GM23338 (cell line): ENCODE data around the gene MRPS7. TPM values are rescaled to one million over a fixed set of nuclear protein-coding genes. Genes with fewer than 3 reads are reported as not detected.

Experiments used
- ATAC-seq: fragments of 200-7000 bp; cut with Tn5 transposase; 3 replicates; pipeline ENCODE4 v1.9.1; 2020
- DNase-seq: peaks from one replicate; pipeline ENCODE4 v3.0.0-alpha.2; 2015; ENCODE audit warnings: low spot score
- H2AFZ ChIP-seq: fragments of 200-600 bp; sonication (generic); 2 replicates; pipeline ENCODE4 v1.8.0; 2016; ENCODE audit warnings: antibody characterized with exemption, mild to moderate bottlenecking, moderate library complexity
- H3F3A ChIP-seq: fragments of 200-600 bp; sonication (generic); replicated peaks from 2 replicates; pipeline ENCODE4 v1.8.0; 2017; ENCODE audit warnings: antibody characterized with exemption, mixed run types, low read depth
- H3K27ac ChIP-seq: fragments of 200-600 bp; sonication (generic); 2 replicates; pipeline ENCODE4 v1.6.1; 2016; ENCODE audit warnings: low read depth
- H3K27me3 ChIP-seq: fragments of 200-600 bp; sonication (generic); 2 replicates; pipeline ENCODE4 v1.8.0; 2016; ENCODE audit warnings: mild to moderate bottlenecking, mixed run types, moderate library complexity; ENCODE audit not compliant: insufficient read depth
- H3K36me3 ChIP-seq: fragments of 200-600 bp; sonication (generic); 2 replicates; pipeline ENCODE4 v1.8.0; 2016; ENCODE audit warnings: mild to moderate bottlenecking; ENCODE audit not compliant: insufficient read depth
- H3K4me1 ChIP-seq: fragments of 200-600 bp; sonication (generic); 2 replicates; pipeline ENCODE4 v1.8.0; 2016; ENCODE audit warnings: mild to moderate bottlenecking, moderate library complexity; ENCODE audit not compliant: insufficient read depth
- H3K4me2 ChIP-seq: fragments of 200-600 bp; sonication (generic); 2 replicates; pipeline ENCODE4 v1.7.1; 2017; ENCODE audit warnings: mixed run types
- H3K4me3 ChIP-seq: fragments of 200-600 bp; sonication (generic); 2 replicates; pipeline ENCODE4 v1.6.1; 2016; ENCODE audit warnings: mixed run types
- H3K79me2 ChIP-seq: fragments of 200-600 bp; sonication (generic); replicated peaks from 2 replicates; pipeline ENCODE4 v1.8.0; 2017; ENCODE audit warnings: mild to moderate bottlenecking; ENCODE audit not compliant: insufficient read depth
- H3K9me2 ChIP-seq: fragments of 200-600 bp; sonication (generic); 2 replicates; pipeline ENCODE4 v1.8.0; 2017; ENCODE audit not compliant: insufficient read depth
- H4K20me1 ChIP-seq: fragments of 200-600 bp; sonication (generic); replicated peaks from 2 replicates; pipeline ENCODE4 v1.8.0; 2017; ENCODE audit warnings: mild to moderate bottlenecking; ENCODE audit not compliant: insufficient read depth
- H3K27ac Mint-ChIP-seq: 2 replicates; pipeline ENCODE4 v1.8.0; 2020; ENCODE audit warnings: inconsistent platforms, mild to moderate bottlenecking, moderate library complexity, mixed read lengths
- H3K27me3 Mint-ChIP-seq: 3 replicates; pipeline ENCODE4 v1.8.0; 2022; ENCODE audit warnings: low read depth, mild to moderate bottlenecking, moderate library complexity, mixed read lengths, inconsistent platforms; ENCODE audit not compliant: insufficient read depth, poor library complexity
- H3K36me3 Mint-ChIP-seq: 3 replicates; pipeline ENCODE4 v1.8.0; 2021; ENCODE audit warnings: low read depth, mild to moderate bottlenecking, inconsistent platforms, moderate library complexity, mixed read lengths
- H3K4me1 Mint-ChIP-seq: 3 replicates; pipeline ENCODE4 v1.8.0; 2020; ENCODE audit warnings: mild to moderate bottlenecking, inconsistent platforms, mixed read lengths
- H3K4me3 Mint-ChIP-seq: 3 replicates; pipeline ENCODE4 v1.8.0; 2021; ENCODE audit warnings: moderate library complexity, mild to moderate bottlenecking, inconsistent platforms, mixed read lengths
- H3K9me3 Mint-ChIP-seq: 3 replicates; pipeline ENCODE4 v1.8.0; 2020; ENCODE audit warnings: moderate library complexity, mild to moderate bottlenecking, inconsistent platforms, mixed read lengths
- CREB1 ChIP-seq: fragments of 250-450 bp; sonication (Bioruptor Pico); IDR thresholded peaks from 2 replicates; pipeline ENCODE4 v1.5.0; 2020; ENCODE audit warnings: low read depth, mild to moderate bottlenecking, moderate library complexity
- EZH2 ChIP-seq: fragments of 200-600 bp; sonication (generic); IDR thresholded peaks from one replicate; pipeline ENCODE4 v1.8.0; 2017; ENCODE audit warnings: antibody characterized with exemption, mild to moderate bottlenecking, low read depth; ENCODE audit not compliant: unreplicated experiment
- EZH2phosphoT487 ChIP-seq: fragments of 200-600 bp; sonication (generic); IDR thresholded peaks from one replicate; pipeline ENCODE4 v1.8.1; 2018; ENCODE audit warnings: antibody characterized with exemption; ENCODE audit not compliant: unreplicated experiment
- JUNB ChIP-seq: IDR thresholded peaks from one replicate; pipeline ENCODE4 v1.6.1; 2016; ENCODE audit warnings: antibody characterized with exemption; ENCODE audit not compliant: unreplicated experiment
- NANOG ChIP-seq: IDR thresholded peaks from 2 replicates; pipeline ENCODE4 v1.6.1; 2016; ENCODE audit warnings: antibody characterized with exemption, borderline replicate concordance
- POLR2AphosphoS5 ChIP-seq: IDR thresholded peaks from 2 replicates; pipeline ENCODE4 v1.6.1; 2016; ENCODE audit warnings: antibody characterized with exemption, low read depth
- STAT1 ChIP-seq: IDR thresholded peaks from one replicate; pipeline ENCODE4 v1.6.1; 2016; ENCODE audit warnings: antibody characterized with exemption; ENCODE audit not compliant: unreplicated experiment
- ZNF114 ChIP-seq: fragments of 250-450 bp; sonication (Bioruptor Pico); IDR thresholded peaks from 2 replicates; pipeline ENCODE4 v1.5.0; 2020; ENCODE audit warnings: mild to moderate bottlenecking, moderate library complexity
- ZNF331 ChIP-seq: fragments of 250-450 bp; sonication (Bioruptor Pico); IDR thresholded peaks from 2 replicates; pipeline ENCODE4 v1.5.0; 2020; ENCODE audit warnings: low read depth, mild to moderate bottlenecking, moderate library complexity
- polyA plus RNA-seq: library from polyadenylated mRNA; unstranded; fragments of >200 nt; fragmentation: Nextera tagmentation; extraction: Ambion mirVana; gene quantifications from 2 replicates; pipeline ENCODE4 v1.2.1, GENCODE V29; 2016
- total RNA-seq: library from RNA; depleted of rRNA; stranded (reverse); fragments of >200 nt; shearing (Covaris generic); gene quantifications from 2 replicates; pipeline ENCODE4 v1.2.3, GENCODE V29; 2014
- TF ChIP-seq, protein P1 (sequence below), 2 experiments: fragments of 200-600 bp in 1 of 2; sonication (generic) in 1 of 2; conservative IDR thresholded peaks; 2 replicates each; pipeline versions ENCODE4 v1.5.1 to v1.6.1; 2016 to 2017; ENCODE audit warnings: antibody characterized with exemption in 2 of 2, low read depth in 2 of 2, mild to moderate bottlenecking in 2 of 2, moderate library complexity in 1 of 2
- TF ChIP-seq, protein P2 (sequence below): IDR thresholded peaks from one replicate; pipeline ENCODE4 v1.6.1; 2018; ENCODE audit warnings: antibody characterized with exemption; ENCODE audit not compliant: unreplicated experiment
- TF ChIP-seq, protein P3 (sequence below): IDR thresholded peaks from 2 replicates; pipeline ENCODE4 v1.6.1; 2016; ENCODE audit warnings: antibody characterized with exemption
- TF ChIP-seq, protein P4 (sequence below): fragments of 250-450 bp; sonication (Bioruptor Pico); IDR thresholded peaks from 2 replicates; pipeline ENCODE4 v1.5.0; 2020; ENCODE audit warnings: mild to moderate bottlenecking, moderate library complexity

The MRPS7 gene
- total and polyA plus RNA-seq, 2 experiments from 2014 or later, result 60.6 to 114 TPM

DNA sequence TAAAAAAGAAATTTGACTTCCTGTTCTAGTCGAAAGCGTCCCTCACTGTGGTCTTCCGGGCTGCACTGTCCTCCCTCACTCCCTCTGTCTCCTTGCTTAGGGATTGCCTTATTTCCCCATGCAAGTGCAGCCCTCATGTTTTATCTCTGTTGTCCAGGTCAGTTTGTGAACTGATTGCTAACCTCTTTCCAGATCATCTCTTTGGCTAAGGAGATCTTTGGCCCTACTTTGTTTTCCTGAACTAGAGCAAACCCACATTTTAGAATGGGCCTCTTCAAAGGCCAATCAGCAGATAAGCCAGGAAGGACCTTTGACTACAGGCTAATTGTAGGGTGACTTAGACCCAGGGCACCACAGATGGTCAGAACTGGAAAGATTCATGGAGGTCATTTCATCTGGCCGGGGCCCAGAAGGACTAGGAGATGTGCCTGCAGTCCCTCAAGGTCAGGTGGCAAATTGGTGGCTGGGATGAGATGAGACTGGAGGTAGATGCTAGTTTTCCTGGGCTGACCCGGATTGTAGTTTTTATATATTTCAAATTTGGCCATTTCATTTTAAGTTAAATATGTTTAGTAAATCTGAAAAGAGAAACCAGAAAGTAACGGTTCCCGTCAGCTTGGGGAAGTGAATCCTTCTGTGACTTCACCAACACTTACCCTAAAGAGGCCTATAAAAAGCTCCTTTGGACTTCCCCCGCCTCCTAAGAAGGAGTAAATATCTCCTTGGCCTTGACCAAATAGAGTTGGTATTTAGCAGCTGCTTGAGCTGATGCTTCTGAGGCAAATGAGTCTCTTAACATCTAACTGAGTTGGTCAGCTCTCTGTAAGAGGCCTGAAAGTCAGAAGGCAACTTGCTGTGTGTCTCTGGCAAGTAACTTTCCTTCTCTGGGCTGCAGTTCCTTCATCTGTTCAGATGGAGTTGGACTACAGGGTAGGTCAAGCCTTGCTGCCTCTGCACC is 33.8 kb downstream of the MRPS7 start:
- Histone ChIP-seq H3K36me3 (no peaks in the 10 kb centered on the region), H4K20me1 (no peaks in the 10 kb centered on the region), H3K27ac (no peak overlapping the region), H3K4me2 (no peak overlapping the region), H3K79me2 (no peaks in the 10 kb centered on the region), H3K4me1 (no peaks in the 10 kb centered on the region), H3F3A (no peaks in the 10 kb centered on the region), H3K9me2 (no peaks in the 10 kb centered on the region), H2AFZ (no peak overlapping the region), H3K27me3 (no peaks in the 10 kb centered on the region), H3K4me3 (no peak overlapping the region)
- Mint-ChIP-seq H3K4me1 (no peaks in the 10 kb centered on the region), H3K27me3 (no peaks in the 10 kb centered on the region), H3K9me3 (no peaks in the 10 kb centered on the region), H3K4me3 (no peak overlapping the region), H3K27ac (no peak overlapping the region), H3K36me3 (no peaks in the 10 kb centered on the region)
- no peak for DNase-seq
- ATAC-seq, result no peak
- TF ChIP-seq ZNF114 (CRISPR knock-in tag) (no peak), CREB1 (CRISPR knock-in tag) (no peak), POLR2AphosphoS5 (no peak), NANOG (no peak), STAT1 (no peak), EZH2 (no peak), JUNB (no peak), EZH2phosphoT487 (no peak), ZNF331 (CRISPR knock-in tag) (no peak)
- TF ChIP-seq, protein P1, sequence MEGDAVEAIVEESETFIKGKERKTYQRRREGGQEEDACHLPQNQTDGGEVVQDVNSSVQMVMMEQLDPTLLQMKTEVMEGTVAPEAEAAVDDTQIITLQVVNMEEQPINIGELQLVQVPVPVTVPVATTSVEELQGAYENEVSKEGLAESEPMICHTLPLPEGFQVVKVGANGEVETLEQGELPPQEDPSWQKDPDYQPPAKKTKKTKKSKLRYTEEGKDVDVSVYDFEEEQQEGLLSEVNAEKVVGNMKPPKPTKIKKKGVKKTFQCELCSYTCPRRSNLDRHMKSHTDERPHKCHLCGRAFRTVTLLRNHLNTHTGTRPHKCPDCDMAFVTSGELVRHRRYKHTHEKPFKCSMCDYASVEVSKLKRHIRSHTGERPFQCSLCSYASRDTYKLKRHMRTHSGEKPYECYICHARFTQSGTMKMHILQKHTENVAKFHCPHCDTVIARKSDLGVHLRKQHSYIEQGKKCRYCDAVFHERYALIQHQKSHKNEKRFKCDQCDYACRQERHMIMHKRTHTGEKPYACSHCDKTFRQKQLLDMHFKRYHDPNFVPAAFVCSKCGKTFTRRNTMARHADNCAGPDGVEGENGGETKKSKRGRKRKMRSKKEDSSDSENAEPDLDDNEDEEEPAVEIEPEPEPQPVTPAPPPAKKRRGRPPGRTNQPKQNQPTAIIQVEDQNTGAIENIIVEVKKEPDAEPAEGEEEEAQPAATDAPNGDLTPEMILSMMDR (conservative IDR thresholded peaks at IDR 0.05; ENCODE audit: low read depth in 2 of 2), result no peak
- TF ChIP-seq, protein P2, sequence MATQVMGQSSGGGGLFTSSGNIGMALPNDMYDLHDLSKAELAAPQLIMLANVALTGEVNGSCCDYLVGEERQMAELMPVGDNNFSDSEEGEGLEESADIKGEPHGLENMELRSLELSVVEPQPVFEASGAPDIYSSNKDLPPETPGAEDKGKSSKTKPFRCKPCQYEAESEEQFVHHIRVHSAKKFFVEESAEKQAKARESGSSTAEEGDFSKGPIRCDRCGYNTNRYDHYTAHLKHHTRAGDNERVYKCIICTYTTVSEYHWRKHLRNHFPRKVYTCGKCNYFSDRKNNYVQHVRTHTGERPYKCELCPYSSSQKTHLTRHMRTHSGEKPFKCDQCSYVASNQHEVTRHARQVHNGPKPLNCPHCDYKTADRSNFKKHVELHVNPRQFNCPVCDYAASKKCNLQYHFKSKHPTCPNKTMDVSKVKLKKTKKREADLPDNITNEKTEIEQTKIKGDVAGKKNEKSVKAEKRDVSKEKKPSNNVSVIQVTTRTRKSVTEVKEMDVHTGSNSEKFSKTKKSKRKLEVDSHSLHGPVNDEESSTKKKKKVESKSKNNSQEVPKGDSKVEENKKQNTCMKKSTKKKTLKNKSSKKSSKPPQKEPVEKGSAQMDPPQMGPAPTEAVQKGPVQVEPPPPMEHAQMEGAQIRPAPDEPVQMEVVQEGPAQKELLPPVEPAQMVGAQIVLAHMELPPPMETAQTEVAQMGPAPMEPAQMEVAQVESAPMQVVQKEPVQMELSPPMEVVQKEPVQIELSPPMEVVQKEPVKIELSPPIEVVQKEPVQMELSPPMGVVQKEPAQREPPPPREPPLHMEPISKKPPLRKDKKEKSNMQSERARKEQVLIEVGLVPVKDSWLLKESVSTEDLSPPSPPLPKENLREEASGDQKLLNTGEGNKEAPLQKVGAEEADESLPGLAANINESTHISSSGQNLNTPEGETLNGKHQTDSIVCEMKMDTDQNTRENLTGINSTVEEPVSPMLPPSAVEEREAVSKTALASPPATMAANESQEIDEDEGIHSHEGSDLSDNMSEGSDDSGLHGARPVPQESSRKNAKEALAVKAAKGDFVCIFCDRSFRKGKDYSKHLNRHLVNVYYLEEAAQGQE, result no peak
- TF ChIP-seq, protein P3, sequence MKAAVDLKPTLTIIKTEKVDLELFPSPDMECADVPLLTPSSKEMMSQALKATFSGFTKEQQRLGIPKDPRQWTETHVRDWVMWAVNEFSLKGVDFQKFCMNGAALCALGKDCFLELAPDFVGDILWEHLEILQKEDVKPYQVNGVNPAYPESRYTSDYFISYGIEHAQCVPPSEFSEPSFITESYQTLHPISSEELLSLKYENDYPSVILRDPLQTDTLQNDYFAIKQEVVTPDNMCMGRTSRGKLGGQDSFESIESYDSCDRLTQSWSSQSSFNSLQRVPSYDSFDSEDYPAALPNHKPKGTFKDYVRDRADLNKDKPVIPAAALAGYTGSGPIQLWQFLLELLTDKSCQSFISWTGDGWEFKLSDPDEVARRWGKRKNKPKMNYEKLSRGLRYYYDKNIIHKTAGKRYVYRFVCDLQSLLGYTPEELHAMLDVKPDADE, result no peak
- TF ChIP-seq, protein P4, sequence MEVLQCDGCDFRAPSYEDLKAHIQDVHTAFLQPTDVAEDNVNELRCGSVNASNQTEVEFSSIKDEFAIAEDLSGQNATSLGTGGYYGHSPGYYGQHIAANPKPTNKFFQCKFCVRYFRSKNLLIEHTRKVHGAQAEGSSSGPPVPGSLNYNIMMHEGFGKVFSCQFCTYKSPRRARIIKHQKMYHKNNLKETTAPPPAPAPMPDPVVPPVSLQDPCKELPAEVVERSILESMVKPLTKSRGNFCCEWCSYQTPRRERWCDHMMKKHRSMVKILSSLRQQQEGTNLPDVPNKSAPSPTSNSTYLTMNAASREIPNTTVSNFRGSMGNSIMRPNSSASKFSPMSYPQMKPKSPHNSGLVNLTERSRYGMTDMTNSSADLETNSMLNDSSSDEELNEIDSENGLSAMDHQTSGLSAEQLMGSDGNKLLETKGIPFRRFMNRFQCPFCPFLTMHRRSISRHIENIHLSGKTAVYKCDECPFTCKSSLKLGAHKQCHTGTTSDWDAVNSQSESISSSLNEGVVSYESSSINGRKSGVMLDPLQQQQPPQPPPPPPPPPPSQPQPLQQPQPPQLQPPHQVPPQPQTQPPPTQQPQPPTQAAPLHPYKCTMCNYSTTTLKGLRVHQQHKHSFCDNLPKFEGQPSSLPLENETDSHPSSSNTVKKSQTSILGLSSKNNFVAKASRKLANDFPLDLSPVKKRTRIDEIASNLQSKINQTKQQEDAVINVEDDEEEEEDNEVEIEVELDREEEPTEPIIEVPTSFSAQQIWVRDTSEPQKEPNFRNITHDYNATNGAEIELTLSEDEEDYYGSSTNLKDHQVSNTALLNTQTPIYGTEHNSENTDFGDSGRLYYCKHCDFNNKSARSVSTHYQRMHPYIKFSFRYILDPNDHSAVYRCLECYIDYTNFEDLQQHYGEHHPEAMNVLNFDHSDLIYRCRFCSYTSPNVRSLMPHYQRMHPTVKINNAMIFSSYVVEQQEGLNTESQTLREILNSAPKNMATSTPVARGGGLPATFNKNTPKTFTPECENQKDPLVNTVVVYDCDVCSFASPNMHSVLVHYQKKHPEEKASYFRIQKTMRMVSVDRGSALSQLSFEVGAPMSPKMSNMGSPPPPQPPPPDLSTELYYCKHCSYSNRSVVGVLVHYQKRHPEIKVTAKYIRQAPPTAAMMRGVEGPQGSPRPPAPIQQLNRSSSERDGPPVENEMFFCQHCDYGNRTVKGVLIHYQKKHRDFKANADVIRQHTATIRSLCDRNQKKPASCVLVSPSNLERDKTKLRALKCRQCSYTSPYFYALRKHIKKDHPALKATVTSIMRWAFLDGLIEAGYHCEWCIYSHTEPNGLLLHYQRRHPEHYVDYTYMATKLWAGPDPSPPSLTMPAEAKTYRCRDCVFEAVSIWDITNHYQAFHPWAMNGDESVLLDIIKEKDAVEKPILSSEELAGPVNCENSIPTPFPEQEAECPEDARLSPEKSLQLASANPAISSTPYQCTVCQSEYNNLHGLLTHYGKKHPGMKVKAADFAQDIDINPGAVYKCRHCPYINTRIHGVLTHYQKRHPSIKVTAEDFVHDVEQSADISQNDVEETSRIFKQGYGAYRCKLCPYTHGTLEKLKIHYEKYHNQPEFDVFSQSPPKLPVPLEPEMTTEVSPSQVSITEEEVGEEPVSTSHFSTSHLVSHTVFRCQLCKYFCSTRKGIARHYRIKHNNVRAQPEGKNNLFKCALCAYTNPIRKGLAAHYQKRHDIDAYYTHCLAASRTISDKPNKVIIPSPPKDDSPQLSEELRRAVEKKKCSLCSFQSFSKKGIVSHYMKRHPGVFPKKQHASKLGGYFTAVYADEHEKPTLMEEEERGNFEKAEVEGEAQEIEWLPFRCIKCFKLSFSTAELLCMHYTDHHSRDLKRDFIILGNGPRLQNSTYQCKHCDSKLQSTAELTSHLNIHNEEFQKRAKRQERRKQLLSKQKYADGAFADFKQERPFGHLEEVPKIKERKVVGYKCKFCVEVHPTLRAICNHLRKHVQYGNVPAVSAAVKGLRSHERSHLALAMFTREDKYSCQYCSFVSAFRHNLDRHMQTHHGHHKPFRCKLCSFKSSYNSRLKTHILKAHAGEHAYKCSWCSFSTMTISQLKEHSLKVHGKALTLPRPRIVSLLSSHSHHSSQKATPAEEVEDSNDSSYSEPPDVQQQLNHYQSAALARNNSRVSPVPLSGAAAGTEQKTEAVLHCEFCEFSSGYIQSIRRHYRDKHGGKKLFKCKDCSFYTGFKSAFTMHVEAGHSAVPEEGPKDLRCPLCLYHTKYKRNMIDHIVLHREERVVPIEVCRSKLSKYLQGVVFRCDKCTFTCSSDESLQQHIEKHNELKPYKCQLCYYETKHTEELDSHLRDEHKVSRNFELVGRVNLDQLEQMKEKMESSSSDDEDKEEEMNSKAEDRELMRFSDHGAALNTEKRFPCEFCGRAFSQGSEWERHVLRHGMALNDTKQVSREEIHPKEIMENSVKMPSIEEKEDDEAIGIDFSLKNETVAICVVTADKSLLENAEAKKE (CRISPR knock-in tag), result no peak
